Measurements from ENCODE around the gene CSTF1.

DNA sequence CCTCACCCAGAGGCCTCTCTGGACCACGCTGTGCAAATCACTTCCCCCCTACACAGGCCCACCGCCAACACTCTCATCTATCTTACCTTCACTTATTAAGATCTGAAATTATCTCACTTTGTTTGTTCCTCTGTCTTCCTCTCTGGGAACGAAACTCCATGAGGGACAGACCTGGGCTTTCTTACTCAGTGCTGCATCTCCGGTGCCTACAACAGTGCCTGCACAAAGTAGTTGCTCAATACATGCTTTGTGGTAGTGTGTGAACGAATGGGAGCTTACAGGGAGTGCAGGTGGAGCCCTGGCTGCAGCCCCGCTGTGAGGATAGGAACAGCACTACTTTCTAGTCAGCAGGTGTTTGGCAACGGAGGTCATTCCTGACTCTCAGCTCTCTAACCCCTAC, 25.0 kb downstream of the CSTF1 start:
- TF ChIP-seq, protein P1, sequence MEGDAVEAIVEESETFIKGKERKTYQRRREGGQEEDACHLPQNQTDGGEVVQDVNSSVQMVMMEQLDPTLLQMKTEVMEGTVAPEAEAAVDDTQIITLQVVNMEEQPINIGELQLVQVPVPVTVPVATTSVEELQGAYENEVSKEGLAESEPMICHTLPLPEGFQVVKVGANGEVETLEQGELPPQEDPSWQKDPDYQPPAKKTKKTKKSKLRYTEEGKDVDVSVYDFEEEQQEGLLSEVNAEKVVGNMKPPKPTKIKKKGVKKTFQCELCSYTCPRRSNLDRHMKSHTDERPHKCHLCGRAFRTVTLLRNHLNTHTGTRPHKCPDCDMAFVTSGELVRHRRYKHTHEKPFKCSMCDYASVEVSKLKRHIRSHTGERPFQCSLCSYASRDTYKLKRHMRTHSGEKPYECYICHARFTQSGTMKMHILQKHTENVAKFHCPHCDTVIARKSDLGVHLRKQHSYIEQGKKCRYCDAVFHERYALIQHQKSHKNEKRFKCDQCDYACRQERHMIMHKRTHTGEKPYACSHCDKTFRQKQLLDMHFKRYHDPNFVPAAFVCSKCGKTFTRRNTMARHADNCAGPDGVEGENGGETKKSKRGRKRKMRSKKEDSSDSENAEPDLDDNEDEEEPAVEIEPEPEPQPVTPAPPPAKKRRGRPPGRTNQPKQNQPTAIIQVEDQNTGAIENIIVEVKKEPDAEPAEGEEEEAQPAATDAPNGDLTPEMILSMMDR (IDR thresholded peaks at IDR 0.05), result no peak
- no peak for TF ChIP-seq POLR2A (IDR thresholded peaks at IDR 0.05)

Measured in testis (tissue), 2 donors.